Measurements from ENCODE around the gene MPL. TPM values are rescaled to one million over a fixed set of nuclear protein-coding genes. Genes with fewer than 3 reads are reported as not detected.

MPL gene
- total and polyA plus RNA-seq, 2 of the 8 experiments (the other 6 are each of a cell fraction or from before 2014, with no cell fraction given): 0.08 TPM; not detected in 1

DNA sequence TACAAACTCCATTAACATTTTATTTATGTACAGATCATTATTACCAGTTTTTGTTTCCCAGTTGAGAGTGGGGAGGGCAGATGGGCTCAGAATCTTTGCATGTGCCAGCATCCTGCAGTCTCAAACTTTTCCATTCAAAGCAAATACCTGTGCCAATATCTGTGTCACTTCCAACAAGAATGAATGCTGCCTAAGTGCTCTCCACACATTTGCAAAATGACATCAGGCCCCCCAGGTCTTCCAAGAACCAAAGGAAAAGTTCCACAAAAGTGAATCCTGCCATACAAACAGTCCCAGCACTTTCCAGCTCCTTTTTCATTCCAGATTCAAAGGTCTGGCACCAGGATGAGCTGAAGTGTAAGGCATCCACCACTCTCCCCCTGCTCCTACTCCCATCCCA lies 38.5 kb upstream of the MPL start:
- Histone ChIP-seq H3K27me3 (replicated peaks in 1 of 4; ENCODE audit: control insufficient read depth in 3 of 4, extremely low read depth in 1 of 4, insufficient read depth in 3 of 4, low read length in 3 of 4) (no peaks in the 10 kb centered on the region), H4K8ac (ENCODE audit: extremely low read depth, insufficient read depth, low read length) (no peak overlapping the region), H2BK20ac (ENCODE audit: low read length) (no peak overlapping the region), H3K23ac (ENCODE audit: insufficient read length) (no peak overlapping the region), H3K4ac (replicated peaks; ENCODE audit: insufficient read length, low read depth, low read length) (no peak overlapping the region), H3K18ac (ENCODE audit: extremely low read depth, low read length) (no peak overlapping the region), H3K23me2 (ENCODE audit: low read depth, low read length) (no peaks in the 10 kb centered on the region; the same call in 1 of the 2 replicates), H3K27ac (ENCODE audit: low read depth, low read length) (no peak overlapping the region), H3K4me3 (ENCODE audit: extremely low read depth in 1 of 4, insufficient read depth in 2 of 4, low read depth in 3 of 4, low read length in 4 of 4) (no peak overlapping the region), H4K5ac (ENCODE audit: insufficient read length, low read depth, low read length) (no peak overlapping the region), H3K9me3 (ENCODE audit: insufficient read depth in 2 of 2, low read depth in 1 of 2, low read length in 1 of 2) (no peaks in the 10 kb centered on the region), H3K14ac (ENCODE audit: insufficient read length) (no peak overlapping the region), H3K79me1 (ENCODE audit: low read depth, low read length) (no peaks in the 10 kb centered on the region), H2BK5ac (ENCODE audit: low read depth, low read length) (no peak overlapping the region), H2BK15ac (ENCODE audit: low read length) (no peak overlapping the region), H3K56ac (replicated peaks; ENCODE audit: insufficient read length, low read depth, low read length) (no peak overlapping the region), H2BK12ac (ENCODE audit: low read depth, low read length) (no peak overlapping the region), H2AK5ac (ENCODE audit: low read depth, low read length) (no peak overlapping the region), H3K4me2 (ENCODE audit: insufficient read depth in 1 of 2, low read depth in 2 of 2, low read length in 2 of 2) (no peak overlapping the region), H3K79me2 (ENCODE audit: control insufficient read depth in 1 of 2, insufficient read depth in 2 of 2, low read length in 2 of 2) (no peaks in the 10 kb centered on the region), H2BK120ac (replicated peaks; ENCODE audit: low read depth, low read length) (no peak overlapping the region), H3K4me1 (replicated peaks in 1 of 4; ENCODE audit: control insufficient read depth in 3 of 4, insufficient read depth in 4 of 4, low read length in 3 of 4) (peaks cover 1 to 8% (median 6%) of the 10 kb centered on the region in 4 experiments; a peak in 5 of 7 replicates), H3K9ac (replicated peaks in 1 of 4; ENCODE audit: extremely low read depth in 1 of 4, low read depth in 3 of 4, low read length in 3 of 4) (no peak overlapping the region), H3K36me3 (ENCODE audit: control insufficient read depth in 2 of 4, insufficient read depth in 4 of 4, low read length in 3 of 4) (no peaks in the 10 kb centered on the region), H2AFZ (ENCODE audit: low read length) (peak overlapping the region; percentile 70; the same call in 1 of the 2 replicates), H4K20me1 (replicated peaks in 1 of 2; ENCODE audit: control insufficient read depth in 1 of 2, insufficient read depth in 2 of 2, low read length in 2 of 2) (no peaks in the 10 kb centered on the region), H4K91ac (replicated peaks; ENCODE audit: insufficient read length, low read length) (no peak overlapping the region)
- ChIA-PET POLR2A (ENCODE audit: partially characterized antibody) (interaction anchor here (0.7 to 1.4 kb wide), 2 partner anchors 13 to 14 kb away, joined by 3 read pairs; partner anchors contain the start of gene C1orf210), CTCF (ENCODE audit: partially characterized antibody) (interaction anchor here (0.7 to 1.5 kb wide), 3 partner anchors 13 to 59 kb away, joined by 3 read pairs; no protein-coding TSS in a partner anchor)
- no peak for DNase-seq (ENCODE audit: low read depth in 1 of 2, low spot score in 2 of 2)
- no peak for FAIRE-seq
- TF ChIP-seq SIX5 (IDR thresholded peaks at IDR 0.05; ENCODE audit: low read depth, low read length) (no peak), SIN3A (conservative IDR thresholded peaks at IDR 0.05 in 1 of 2, IDR thresholded peaks at IDR 0.05 in 1 of 2; ENCODE audit: low read depth in 1 of 2, low read length in 2 of 2) (no peak), CTBP2 (IDR thresholded peaks at IDR 0.05; ENCODE audit: borderline replicate concordance, insufficient read depth, insufficient read length, low read length) (no peak), POU5F1 (IDR thresholded peaks at IDR 0.05; ENCODE audit: low read depth, low read length) (no peak), RAD21 (IDR thresholded peaks at IDR 0.05 in 1 of 2, conservative IDR thresholded peaks at IDR 0.05 in 1 of 2; ENCODE audit: low read depth in 2 of 2, low read length in 2 of 2) (no peak), HDAC6 (IDR thresholded peaks at IDR 0.05; ENCODE audit: low read depth, low read length) (no peak), SP1 (IDR thresholded peaks at IDR 0.05; ENCODE audit: low read depth, low read length) (no peak), HDAC2 (IDR thresholded peaks at IDR 0.05; ENCODE audit: borderline replicate concordance in 1 of 2, low read depth in 2 of 2, low read length in 2 of 2) (no peak), JUN (IDR thresholded peaks at IDR 0.05; ENCODE audit: low read depth, low read length) (no peak), TCF12 (IDR thresholded peaks at IDR 0.05; ENCODE audit: low read depth, low read length) (no peak), EZH2 (IDR thresholded peaks at IDR 0.05; ENCODE audit: low read depth, low read length, severe bottlenecking) (no peak), POLR2AphosphoS5 (IDR thresholded peaks at IDR 0.05; ENCODE audit: low read depth, low read length) (no peak), ZNF274 (IDR thresholded peaks at IDR 0.05; ENCODE audit: borderline replicate concordance, extremely low read depth, low read length) (no peak), EGR1 (IDR thresholded peaks at IDR 0.05; ENCODE audit: borderline replicate concordance, low read depth, low read length) (no peak), MAFK (IDR thresholded peaks at IDR 0.05; ENCODE audit: low read depth, low read length) (no peak)
